Superior temporal gyrus (tissue), 1 donor: Measurements from ENCODE around the gene MEIOC.
"Not testable (repeated sequence)": the region's sequence is repeated elsewhere in the genome, so short reads cannot be mapped to it uniquely, and the experiment has no call there.

Source experiments
- DNase-seq: peaks from one replicate; pipeline ENCODE4 v3.0.0-alpha.2; 2016; ENCODE audit errors: extremely low spot score

Gene MEIOC

DNA sequence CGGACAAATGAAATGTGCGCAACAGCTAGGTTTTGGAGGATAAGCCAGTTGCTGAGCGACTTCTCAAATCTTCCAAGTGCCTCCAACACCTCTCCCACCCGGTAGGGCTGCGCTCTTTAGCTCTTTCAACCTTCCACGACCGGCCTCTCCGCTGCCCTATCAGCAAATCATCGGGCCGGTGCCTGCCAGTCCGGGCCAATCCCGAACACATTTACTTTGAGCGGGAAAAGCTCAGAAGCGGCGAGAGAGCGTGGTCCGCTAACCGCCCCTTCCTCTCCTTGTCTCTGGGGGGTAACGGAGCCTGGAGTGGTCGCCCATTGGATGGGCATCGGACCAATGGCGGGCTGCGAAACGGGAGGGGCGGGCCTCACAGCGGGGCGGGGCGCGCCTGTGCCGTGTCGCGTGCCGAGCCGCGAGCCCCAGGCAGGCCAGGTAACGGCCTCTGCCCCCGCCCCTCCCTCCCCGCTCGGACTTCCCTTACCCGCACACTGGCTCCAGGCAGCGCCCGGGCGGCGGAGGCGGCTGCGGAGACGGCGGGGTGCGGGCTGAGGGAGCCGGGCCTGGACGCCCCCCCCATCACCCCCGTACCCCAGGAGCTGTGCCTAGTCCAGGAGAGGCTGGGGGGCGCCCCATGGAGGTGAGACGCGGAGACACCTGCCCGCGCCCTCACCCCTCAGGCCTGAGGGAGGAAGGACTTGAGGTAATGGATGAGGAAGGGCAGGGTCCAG, at the start of gene MEIOC:
Gene MEIOC, plus strand, starts transcription at position 486 of the 728 bp plus-strand sequence. Its CDS starts 146 bp downstream, at position 632.
- no peak for DNase-seq

DNA sequence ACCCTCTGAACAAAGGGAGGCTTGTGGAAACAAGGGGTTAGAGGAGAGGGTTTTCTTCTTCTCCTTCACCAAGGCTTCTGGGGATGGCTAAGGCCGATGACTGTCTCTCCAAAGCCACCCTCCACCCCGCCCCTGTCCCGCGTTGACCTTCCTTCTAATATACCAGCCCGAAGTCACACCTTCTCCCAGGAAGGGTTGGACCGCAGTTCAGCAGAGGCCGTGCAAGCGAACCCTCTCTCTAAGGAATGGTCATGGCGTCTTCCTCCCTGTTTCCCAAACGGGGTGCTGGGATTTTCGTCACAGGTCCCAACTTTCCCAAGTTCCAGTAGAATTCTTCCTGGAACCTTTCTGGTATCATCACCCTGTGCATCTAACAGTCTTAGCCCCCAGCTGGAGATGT, 49.6 kb upstream of the MEIOC start:
- DNase-seq: no peak

DNA sequence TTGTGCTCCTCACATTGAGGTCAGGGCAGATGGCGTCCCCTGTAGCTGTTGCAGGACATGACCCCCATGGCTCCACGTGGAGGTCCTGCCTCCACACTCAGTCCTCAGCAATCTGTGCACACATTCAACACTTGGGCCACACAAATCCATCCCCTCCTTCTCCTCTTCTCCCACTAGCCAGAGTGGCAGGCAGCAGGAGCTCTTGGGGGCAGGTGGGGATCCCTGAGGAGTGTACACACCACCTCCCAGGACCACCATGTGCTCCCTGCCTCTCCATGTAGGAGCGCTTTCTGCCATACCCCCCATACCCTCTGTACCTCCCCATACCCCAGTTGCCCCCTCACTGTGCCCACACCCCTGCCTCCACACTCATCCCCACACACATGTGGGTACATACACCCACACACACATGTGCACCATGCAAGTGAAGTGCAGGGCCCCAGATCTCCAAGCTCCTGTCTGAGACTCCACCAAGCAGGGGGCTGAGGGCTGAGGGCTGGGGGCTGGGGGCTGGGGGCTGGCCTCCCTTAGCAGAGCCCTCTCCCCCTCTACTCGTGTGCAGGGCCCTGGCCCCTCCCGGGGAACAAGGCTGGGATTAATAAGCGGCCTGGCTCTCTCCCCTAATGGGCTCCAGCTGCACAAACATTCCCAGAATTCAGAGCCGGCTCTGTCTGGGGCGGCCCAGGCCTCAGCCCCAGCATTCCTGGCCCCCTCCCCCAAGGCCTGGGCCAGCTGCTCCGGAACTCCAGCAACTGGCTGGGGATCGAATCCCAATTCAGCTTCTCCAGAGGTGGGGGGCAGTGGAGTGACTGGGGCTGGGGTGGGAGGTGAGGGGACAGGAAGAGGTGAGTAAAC, 48.2 kb upstream of the MEIOC start:
- no peak for DNase-seq

DNA sequence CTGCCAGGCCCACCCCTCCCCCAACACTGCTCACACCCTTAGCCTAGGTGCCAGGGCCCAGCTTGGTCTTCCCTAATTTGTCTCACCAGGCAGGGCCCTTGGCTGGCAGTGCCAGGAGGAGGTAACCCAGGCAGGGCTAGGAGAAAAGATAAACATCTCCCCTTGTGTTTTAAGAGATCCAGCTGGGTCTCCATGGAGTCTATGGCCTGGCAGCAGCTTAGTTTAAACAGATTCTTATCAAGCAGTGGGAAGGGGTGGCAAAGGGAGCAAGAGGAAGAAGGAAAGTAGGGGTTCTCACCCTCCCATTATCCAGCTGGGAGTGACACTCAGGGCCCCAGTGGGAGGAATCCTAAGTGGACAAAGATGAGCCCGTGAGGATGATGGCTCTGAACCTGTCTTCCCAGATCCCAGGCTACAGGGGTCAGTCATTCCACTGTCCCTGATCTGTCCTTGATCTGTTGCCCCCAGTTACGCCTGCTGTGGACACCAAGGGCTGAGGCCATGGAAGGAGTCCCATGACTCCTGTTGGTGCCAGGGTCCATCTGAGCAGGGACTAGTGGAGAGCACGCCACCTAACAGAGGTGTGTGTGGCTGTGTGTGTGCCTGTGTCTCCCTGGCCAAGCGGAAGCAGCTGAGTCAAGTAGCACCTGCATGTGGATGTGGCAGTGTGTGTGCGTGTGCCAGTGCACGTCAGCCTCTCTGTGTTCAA, 47.4 kb upstream of the MEIOC start:
- DNase-seq: no peak

DNA sequence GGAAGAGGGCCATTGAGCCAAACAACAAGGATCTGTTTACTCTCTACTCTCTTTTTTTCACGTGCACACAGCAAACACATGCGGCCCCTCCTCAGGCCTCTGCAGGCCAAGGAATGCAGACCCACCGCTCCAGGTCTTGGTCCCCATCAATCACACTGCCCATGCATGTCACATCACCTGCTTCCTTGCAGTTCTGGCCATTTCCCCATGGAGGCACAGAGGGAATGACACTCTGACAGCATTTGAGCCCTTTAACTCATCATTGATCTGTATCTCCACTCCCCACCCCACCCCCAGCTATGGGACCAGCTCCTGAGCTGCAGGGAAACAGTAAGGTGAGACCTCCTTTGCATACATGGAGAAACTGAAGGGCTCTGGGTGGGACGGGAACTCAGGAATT, 45.9 kb upstream of the MEIOC start:
- no peak for DNase-seq

DNA sequence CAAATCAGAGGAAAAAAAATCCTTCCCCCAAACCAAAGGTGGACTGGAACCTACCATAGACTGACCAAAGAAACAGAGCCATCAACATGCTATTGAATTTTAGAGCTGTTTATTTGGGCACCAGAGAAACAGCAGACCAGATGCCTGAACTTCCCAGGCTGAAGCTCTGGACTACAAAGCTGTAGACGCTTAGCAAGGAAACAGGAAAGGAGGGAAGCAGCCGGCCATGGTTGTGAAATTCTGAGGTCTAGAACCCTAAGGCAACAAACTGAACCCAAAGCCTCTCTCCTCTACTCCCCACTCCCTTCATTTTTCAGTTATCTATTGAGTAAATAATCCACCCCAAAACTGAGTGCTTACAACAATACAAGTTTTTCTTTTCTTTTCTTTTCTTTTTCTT, 45.4 kb upstream of the MEIOC start:
- no peak for DNase-seq

DNA sequence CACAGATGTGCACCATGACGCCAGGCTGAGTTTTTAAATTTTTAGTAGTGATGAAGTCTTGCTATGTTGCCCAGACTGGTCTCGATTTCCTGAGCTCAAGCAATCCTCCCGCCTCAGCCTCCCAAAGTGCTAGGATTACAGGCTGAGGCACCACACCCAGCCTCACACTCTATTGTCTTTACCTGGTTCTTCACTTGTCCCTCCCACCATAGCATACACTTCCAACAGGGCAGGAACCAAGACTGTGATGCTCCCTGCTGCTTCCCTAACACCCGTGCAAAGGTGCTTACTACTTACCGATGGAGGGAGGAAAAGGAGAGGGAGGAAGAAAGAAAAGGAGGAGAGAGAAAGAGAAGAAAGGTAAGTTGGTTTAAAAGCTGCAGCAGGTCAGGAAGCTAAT, 41.4 kb upstream of the MEIOC start:
- no peak for DNase-seq

DNA sequence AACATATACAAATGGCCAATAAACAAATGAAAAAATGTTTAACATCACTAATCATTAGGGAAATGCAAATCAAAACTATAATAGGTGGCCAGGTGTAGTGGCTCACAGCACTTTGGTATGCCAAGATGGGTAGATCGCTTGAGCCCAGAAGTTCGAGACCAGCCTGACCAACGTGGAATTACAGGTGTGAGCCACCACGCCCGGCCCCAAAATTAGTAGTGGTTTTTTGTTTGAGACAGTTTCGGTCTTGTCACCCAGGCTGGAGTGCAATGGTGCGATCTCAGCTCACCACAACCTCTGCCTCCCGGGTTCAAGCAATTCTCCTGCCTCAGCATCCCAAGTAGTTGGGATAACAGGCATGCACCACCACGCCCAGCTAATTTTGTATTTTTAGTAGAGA, 37.6 kb upstream of the MEIOC start:
- not testable (repeated sequence) for DNase-seq

DNA sequence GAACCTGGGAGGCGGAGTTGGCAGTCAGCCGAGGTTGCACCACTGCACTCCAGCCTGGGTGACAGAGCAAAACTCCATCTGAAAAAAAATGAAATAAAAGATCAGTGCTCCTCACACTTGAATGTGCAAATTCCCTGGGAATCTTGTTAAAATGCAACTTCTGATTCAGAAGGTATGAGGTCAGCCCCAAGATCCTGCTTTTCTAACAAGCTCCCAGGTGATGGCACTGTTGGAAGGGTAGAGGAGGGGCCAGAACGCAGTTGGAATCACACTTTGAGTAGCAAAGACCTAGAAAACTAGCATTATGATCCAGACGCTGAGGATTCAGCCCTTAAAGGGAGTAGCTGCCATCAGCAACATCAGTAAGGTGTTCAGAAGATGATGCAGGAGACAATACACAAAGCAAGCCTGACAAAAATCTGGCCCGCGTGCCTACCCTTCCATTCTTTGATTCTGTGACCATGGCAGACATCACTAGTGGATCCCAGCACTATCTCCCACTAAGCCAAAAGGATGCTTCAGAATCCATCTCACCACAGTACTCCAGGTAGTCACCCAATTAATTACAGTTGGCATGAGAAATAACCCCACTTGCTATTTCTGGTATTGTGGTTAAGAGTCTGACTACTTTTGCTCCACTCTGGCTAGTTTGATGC, 33.1 kb upstream of the MEIOC start:
- no peak for DNase-seq

DNA sequence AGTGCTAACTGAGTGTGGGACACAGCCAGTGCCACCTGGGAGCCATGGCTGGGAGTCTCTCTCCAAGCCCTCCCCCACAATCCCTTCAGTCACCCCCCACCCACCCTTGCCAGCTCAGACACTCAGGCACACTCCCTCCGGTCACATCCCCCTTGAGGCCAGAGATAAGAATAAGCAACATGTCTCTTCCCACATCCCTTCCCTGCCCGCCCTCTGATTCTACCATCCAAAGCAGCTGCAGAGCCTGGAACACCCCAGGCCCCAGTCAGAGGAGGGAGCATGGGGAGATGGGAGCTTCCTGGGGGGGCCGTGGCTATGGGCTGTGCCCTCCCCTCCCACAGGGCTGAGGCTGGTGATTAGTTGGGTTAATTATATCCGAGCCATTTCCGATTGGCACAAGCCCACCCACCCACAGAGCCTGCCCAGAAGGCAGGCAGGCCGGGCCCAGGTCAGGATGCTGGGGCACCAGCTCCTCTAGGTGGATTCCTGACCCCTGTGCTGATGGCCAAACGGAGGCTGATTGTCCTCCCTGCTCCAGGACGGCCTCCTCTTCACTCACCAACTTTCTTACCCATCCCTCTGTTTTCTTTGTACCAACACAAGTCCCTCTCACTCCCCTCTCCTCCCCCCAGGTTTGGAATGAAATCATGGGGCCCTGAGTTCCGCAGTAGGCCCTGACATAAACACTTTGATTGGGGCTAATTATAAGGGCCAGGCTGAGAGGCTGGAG, 28.6 kb upstream of the MEIOC start:
- no peak for DNase-seq

DNA sequence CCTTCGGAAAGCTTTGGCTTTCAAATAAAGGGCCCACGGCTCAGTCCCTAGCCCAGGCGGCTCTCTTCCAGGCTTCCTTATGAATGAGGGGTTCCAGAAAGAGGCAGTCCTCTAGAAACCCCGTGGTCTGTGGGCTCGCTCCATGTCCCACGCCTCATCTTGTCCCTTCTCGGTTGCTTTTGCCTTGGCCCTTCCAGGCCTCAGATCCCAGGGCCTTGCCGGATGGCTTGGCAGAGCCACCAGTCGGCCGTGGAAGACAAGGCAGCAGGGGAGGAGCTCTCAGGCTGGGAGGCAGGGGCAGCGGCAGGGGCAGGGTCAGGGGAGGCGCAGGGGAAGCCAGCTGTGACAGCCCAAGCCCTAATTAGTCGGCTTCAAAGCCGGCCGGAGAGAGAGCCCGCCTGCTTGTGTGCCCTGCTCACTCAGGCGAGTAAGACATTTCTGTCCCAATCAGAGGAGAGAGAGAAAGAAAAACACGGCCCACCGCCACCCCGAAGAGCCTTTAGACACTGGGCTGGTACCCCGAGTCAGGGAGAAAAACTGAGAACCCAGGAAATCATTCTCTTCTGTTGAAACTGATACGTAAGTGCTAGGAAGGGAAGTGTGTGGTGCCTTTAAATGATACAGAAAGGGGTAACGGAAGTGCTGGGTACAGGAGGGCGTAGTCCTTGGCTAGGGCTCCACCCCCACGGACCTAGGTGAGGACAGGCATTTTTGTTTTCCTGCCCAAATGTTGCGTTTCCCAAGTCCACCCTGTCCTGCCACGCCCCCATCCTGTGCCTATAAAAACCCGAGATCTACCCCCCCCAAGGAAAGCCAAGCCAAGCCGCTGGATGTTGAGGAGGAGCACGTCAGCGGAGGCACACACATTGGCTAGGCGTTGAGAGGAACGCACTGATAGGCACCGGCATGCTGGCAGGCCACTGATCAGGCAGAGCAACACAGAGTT, 27.8 kb upstream of the MEIOC start:
- peak; percentile 14 for DNase-seq

DNA sequence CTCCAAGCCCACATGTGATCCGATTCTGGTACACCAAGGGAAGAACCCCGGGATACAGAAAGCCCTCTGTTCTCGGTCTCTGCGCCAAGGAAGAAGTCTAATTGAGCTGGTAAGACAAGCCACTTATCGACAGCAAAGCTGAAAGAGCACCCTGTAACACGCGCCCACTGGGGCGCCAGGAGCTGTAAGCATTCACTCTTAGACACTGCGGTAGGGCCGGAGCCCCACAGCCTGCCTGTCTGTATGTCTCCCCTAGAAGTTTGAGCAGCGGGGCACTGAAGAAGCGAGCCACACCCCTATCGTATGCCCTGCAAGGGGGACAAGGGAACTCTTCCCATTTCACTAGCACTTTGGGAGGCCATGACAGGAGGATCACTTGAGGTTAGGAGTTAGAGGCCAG, 27.0 kb upstream of the MEIOC start:
- DNase-seq: no peak

DNA sequence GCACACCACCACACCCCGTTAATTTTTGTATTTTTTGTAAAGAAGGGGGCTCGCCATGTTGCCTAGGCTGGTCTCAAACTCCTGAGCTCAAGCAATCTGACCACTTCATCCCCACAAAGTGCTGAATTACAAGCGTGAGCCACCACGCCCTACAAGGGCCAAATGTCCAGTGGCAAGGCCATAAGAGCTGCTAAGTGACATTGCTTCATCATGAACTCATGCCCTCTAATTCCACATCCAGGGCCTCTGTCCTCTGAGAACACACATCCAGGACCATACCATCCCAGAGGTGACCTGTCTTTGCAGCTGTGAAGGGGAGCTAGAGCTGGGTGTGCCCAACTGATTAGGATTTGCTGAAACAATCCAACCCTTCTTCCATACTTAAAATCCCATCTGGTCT, 25.6 kb upstream of the MEIOC start:
- no peak for DNase-seq

DNA sequence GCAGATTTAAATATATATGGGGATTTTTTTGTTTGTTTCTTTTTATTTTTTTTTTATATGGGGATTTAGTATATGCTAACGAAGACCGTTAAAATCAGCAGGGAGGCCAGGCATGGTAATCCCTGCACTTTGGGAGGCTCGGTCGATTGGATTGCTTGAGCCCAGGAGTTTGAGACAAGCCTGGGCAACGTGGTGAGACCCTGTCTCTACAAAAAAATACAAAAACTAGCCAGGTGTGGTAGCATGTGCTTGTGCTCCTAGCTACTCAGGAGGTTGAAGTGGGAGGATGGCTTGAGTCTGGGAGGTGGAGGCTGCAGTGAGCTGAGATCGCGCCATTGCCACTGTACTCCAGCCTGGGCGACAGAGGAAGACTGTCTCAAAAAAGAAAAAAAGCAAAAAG, 22.3 kb upstream of the MEIOC start:
- DNase-seq: no peak

DNA sequence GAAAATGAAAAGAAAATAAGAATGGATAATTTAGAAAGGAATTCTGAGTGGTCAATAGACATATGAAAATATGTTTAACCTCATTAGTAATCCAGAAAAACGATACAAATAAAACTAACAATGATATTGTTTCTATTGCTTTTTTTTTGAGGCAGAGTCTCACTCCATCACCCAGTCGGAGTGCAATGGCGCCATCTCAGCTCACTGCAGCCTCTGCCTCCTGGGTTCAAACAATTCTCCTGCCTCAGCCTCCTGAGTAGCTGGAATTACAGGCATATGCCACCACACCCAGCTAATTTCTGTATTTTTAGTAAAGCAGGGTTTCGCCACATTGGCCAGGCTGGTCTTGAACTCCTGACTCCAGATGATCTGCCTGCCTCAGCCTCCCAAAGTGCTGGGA, 21.9 kb upstream of the MEIOC start:
- DNase-seq: not testable (repeated sequence)

DNA sequence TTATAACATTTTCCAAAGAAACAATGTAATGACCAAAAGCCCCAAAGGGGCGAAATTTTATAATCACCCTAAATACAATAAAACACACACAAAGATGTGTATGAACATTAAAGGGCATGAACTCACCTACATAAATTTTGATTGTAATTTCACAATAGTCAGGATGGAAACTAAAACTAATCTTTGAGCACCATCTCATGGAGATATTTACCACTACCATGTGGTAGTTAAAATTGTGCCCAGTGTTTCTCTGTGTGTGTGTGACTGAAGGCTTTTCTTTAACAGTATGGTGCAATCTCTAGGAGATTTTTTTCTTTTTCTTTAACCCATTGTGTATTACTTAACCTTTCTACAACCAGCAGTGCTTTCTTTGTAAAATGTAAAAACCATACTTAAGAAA, 19.7 kb upstream of the MEIOC start:
- DNase-seq: peak; percentile 59

DNA sequence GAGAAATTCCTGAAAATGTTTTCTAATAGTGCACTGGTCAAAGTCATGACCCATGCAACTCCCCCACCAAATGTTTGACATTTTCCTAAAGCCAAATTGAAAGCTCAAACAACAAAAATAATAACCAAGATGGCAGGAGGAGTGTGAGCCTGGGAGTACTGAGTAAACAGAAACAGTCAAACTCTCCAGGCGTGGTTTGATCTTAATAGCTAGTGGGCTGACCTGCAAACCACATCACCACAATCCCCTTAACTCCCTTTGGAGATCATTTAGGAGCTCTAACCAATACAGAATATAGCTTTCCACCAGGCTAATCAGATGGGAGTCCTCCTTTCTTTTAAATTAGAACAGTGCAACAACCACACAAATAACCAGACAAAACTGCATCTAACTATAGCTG, 19.2 kb upstream of the MEIOC start:
- no peak for DNase-seq

DNA sequence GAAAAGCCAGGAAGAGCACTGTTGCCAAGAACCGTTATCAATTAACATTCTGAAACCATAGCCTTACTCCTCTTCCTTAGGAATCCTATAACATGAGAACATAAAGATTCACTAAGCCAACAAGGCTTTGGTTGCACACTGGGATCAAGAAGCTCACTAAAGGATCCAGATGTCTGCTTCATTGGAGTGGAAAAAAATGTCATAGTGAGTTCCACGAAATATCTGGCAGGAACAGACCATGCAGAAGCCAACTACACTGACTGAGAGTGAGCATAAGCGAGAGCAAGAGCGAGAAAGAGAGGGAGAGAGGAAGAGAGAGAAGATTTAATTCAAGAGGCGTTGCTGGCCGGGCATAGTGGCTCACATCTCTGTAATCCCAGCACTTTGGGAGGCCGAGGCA, 13.4 kb upstream of the MEIOC start:
- DNase-seq: no peak

DNA sequence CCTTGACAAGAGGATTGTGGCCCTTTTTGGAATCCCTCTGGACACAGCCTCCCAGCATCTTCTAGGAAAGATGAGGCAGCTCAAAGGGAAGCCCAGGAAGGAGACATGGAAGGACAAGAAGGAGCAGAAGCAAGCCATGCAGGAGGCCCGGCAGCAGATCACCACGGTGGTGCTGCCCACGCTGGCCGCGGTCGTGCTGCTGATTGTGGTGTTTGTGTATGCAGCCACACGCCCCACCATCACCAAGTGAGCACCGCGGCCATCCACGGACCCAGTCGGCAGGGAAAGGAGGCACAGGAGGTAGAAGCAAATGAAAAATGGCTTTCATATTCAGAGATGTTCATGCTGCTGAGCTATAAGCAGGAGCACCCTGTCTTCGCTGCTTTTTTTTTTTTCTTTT, 10.9 kb upstream of the MEIOC start:
- DNase-seq: no peak

DNA sequence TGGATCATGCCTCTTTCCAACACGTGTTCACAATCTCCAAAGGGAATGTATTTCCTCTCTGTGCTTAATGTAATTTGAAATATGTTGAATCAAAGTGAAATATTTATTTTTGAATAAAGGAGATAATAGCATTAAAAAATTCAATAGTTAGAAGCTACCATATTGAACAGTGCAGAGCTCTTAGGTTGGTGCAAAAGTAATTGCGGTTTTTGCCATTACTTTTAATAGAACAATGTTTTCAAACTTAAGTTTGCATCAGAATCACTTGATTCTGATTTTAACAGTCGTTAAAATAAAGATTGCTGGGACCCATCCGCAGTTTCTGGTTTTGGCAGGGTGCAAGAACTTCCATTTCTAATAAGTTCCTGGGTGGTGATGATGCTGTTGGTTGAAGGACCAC, 10.0 kb upstream of the MEIOC start:
- DNase-seq: no peak
